ENCODE measurements around the gene SDC3.

SDC3 gene

DNA sequence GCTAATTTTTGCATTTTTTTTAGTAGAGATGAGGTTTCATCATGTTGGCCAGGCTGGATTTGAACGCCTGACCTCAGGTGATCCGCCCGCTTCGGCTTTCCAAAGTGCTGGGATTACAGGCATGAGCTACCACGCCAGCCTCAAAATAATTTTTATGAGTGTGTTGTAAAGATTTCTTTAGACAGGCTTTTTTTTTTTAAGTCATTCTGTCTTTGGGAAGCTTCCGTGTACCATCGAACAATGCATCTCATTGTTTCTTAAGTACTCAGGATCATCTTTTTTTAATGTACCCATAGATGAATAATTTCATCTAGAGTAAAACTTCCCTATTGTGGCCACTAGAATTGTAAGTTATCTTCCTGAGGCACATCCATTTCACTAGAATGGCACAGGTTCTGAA is 19.6 kb upstream of the SDC3 start:
- no peak for DNase-seq

DNA sequence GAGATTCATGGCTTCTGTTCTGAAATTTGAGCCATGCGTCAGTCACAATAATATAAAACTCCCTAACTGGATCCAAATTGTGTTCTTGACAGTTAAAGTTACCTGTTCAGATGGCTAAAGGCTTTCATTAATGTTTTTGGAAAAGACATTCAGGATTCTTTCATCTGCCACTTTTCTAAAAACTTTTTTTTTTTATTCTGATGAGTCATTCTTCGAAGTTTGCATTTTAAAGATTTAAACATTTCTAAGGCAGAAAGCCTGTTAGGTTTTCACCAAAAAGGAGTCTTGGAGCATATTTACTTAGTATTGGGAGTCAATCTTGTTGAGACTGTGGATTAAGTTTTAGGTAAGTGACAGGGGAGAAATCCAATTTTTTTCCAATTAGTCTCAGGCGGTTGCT is 18.9 kb upstream of the SDC3 start:
- DNase-seq = no peak

GRCh38 chr1:30923597-30923996 is 15.0 kb upstream of the SDC3 start:
- DNase-seq = no peak

GRCh38 chr1:30920827-30921226 is 12.3 kb upstream of the SDC3 start:
- no peak for DNase-seq

DNA sequence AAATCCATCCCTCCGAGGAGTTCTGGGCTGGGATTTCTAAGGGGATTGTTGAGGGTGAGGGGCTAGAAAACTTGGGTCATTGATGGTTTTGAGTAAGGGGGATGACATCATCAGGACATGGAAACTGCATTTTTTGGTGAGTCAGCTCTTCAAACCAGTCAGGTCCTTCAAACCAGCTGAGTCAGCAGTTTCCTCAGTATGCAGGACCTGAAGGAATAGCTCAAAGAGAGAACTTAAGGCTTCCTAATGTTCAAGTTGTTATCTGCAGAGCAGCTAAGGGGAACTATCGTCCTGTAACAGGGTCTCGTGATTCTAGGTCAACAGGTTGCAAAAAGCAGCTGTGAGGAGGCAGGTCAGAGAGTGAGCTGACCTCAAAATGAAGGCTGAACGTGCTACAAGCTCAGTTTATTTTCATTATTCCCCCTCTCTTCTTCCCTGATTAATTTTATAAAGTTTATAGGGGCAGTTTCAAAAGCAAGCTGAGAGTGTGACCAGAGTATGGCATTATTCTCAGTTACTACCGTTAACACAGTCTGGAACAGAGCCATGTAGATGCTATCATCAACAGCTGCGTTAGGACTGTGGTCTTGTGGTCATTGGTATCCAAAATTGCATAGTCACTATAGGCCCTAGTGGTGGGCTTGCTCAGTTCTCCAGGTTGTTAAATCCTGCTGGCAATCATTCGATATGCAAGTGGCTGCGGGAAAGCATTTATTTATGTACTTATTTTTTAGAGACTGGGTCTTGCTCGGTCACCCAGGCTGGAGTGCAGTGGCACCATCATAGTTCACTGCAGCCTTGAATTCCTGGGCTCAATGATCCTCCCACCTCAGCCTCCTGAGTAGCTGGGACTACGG is 10.7 kb upstream of the SDC3 start:
- no peak for DNase-seq

- DNase-seq = no peak
These were observed 7.7 kb upstream of the SDC3 start for GRCh38 chr1:30916296-30916695.

DNA sequence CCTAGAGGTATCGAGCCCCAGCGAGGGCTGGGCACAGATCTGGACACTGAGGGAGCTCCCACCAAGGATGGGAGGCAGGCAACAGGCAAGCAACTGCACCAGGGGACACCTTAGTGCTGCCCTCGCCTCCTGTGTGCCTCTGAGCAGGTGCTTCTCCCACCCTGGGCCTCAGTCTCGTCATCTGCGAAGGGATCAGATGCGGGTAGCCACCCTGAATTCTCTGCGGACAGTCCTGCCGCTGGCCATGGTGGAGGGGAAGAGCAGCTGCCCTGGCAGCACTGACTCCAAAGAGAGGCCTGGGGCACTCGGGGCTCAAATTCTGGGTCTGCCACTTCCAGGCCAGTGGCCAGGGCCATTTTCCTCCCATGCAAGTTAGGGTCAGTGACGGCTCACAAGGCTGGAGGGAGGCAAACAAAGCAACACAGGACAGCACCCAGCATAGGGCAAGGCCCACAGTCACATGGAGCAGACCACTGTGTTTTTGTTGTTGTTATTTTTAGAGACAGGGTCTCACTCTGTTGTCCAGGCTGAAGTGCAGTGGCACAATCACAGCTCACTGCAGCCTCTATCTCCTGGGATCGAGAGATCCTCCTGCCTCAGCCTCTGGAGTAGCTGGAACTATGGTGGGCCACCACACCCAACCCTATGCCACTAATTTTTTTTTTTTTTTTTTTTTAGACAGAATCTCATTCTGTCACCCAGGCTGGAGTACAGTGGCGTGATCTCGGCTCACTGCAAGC is 7.1 kb upstream of the SDC3 start:
- DNase-seq = no peak

- no peak for DNase-seq
These were observed 6.4 kb upstream of the SDC3 start for GRCh38 chr1:30914931-30915330.

DNA sequence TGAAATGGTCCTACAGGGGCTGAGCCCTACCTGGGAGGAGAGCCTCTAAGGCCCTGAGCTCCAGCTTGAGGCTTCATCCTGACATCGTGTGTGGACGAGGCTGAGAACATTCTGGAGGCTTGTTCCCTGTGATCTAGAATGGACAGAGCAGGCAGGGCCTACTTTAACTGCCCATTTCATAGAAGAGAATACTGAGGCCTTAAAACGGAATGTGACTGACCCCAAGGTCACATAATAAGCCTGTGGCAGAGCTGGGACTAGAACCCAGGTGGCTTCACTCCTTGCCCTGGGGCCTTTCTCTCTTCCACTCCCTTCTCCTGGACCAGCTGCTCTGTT is 6.0 kb upstream of the SDC3 start:
- no peak for DNase-seq

DNA sequence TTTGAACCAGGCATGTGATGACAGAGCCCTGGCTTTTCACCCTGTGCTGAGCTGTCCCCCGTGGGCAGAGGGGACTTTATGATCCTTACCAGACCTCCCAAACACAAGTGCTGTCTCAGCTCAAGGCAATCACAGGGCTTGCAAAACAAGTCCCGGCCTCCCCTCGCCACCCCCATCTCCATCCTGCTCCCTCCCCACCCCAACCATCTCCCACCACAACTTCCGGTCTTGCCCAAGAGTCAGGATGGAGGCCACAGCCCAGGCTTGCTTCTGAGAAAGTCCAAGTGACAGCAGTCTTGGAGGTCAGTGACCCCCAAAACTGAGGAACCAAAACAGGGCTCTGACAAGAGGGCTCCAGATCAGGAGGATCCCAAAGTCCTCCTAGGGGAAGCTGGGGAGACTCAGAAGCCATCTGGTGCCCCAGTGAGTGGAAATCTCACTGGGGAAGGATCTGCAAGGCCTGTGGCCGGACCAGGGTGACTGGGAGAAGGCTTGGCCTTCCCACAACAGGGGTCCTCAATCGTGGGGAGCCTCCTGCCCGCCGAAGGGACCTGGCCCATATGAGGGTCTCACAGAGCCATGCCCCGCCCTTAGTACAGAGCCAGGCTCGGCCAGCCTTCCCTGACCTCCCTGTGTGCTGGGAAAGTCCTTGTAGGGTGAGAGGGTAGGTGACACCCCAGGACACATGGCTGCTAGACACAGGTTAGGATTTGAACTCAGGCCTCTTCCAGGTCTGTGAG is 4.5 kb upstream of the SDC3 start:
- no peak for DNase-seq

DNA sequence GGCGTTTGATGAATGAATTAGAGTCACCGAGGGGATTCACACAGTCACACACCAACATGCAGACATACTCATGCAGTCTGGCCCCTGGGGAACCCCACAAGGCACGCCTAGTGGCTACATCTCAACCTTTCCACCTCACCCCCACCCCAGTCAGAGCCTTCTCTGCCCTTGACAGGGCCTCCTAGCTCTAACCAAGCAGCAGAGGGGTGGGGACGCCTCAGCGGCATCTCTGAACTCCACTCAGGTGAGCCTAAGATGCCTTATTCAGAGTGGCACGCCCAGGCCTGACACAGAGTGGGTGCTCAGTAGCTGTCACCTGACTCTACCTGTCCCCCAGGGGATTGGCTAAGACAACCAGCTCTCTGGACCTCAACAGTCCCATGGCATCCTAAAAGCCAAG is 3.7 kb upstream of the SDC3 start:
- no peak for DNase-seq

DNA sequence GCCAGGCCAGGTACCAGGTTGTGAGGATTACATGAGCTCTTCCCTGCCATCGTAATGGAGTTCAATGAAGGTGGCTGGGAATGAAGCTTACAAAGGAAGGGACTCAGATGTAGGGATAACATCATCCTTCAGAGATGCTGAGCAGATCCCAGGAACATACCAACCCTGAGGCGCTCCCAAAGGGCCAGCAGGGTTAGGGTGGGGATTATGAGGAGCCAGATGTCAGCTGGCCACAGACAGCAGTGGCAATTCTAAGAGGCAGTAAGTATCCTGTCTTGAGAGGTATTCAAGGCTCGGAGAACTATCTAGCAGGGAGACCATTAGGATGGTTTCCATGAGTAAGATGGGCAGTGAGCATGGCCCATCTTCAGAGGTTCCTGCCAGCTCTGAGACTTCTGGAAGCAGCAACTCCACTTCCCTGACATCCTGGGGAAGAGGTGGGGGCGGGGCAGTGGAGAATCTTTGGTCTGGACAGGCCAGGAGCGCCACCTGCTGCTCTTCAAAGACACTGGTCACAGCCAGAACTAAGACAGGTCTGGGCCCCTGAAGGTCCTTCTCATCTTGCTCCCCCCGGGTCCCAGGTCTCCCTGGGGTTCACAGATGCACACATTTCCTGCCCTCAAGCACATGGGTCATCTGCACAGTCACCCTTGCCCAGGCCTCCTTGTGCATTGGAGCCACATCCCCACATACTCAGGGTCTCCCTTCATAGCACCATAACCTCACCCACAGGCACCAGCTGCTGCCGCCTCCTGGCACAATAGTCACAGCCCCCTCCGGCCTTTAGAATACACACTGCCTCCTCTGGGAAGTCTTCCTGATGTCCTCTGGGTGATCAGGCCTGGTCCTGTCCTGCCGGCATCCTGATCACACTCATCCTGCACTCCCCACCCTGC is 2.7 kb upstream of the SDC3 start:
- DNase-seq = peak; percentile 79

GRCh38 chr1:30909365-30910068 is 959 bp upstream of the SDC3 start:
- no peak for DNase-seq

DNA sequence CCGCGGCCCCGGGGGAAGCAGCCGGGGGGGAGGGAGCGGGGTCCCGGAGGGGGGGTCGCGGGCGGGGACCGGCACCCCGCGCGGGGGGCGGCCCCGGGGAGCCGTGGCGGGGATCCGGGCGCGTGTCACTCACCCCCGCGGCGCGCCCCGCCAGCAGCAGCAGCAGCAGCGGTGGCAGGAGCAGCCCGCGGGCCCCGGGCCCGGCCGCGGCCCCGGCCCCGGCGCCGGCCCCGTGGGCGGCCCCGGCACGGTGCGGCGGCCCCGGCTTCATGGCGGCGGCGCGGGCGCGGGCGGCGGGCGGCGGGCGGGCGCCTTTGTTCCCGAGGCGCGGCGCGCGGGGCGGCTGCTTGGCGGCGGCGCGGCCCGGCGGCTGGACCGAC is 252 bp downstream of the SDC3 start:
- DNase-seq = no peak

- DNase-seq = no peak
These were observed 860 bp downstream of the SDC3 start for GRCh38 chr1:30907481-30908315.

- DNase-seq = no peak
These were observed 1.7 kb downstream of the SDC3 start for GRCh38 chr1:30906631-30907441.

DNA sequence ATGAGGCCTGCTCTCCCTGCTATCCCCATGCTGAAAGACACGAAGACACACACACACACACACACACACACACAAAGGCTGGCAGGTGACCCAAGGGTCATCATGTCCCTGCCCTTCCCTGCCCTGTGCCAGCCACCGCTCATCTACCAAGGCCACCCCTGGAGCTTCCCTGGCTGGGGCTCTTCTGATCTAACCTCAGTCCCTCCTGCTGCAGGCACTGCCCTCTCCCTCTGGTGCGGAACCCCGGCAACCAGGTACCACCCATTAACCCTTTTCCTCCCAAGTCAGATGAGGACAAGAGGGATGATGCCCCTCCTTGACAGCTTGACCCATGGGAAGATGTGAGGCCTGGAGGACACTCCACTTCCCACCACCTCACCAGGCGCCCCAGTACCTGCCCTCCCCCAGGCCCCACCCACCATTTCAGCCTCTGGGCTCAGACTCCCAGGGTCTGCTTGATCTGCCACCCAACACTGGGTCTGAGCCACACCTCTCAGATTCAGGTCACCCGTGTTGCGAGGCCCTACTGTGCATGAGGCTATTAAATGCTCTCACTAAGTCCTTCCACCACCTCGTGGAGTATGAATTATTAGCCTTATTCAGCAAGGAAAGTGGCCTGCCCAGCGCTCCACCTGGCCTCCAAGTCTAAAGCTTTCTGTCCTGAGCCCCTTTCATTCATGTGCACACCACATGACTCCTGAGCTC is 2.5 kb downstream of the SDC3 start:
- DNase-seq = no peak

- no peak for DNase-seq
These were observed 3.2 kb downstream of the SDC3 start for GRCh38 chr1:30905403-30905802.

- no peak for DNase-seq
These were observed 3.6 kb downstream of the SDC3 start for GRCh38 chr1:30904962-30905335.

Measured in stimulated activated CD8-positive, alpha-beta memory T cell treated with anti-CD3 and anti-CD28 coated beads, Interleukin-4, amount 100 ng/mL, for 48 hours (primary cell).